ENCODE data around the gene ISY1. TPM values are rescaled to one million over a fixed set of nuclear protein-coding genes. Genes with fewer than 3 reads are reported as not detected.

ISY1 gene
- total and polyA plus RNA-seq, 2 donors (not counting 1 experiment from before 2014, with no cell fraction given): 26.4 to 49.6 TPM

DNA sequence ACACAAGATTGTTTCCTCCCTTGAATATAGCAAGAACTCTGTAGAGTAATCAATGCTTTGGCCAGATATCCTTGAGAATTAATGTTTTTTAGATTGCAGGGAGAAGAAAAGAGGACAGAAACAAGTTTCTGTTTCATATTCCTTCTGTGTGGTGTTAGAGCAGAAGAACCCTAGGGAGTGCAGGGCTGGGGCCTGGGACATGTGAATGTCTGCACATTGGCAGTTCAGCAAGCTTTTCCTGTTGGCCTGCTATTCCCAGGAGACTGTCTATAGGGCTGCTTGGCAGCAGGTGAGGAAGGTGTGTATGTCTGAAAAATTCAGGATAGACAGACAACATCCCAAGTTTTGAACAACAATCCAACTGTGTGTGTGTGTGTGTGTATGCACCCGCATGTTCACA lies 36.5 kb upstream of the ISY1 start:
- H3K9me3 Mint-ChIP-seq (ENCODE audit: insufficient read depth): no peaks in the 10 kb centered on the region
- no peaks in the 10 kb centered on the region for H3K79me2 ChIP-seq (ENCODE audit: control insufficient read depth, insufficient read depth, low read length)
- no peak overlapping the region for H3K4me3 ChIP-seq (ENCODE audit: control extremely low read depth in 1 of 5, extremely low read depth in 1 of 5, insufficient read depth in 1 of 5, low read depth in 2 of 5, low read length in 4 of 5)
- no peaks in the 10 kb centered on the region for H4K20me1 ChIP-seq (ENCODE audit: control insufficient read depth, insufficient read depth, low read length, poor library complexity, severe bottlenecking)
- ATAC-seq (ENCODE audit: low read depth): no peak
- no peak for DNase-seq
- no peaks in the 10 kb centered on the region for H3K27me3 Mint-ChIP-seq
- H3K9ac ChIP-seq (ENCODE audit: low read length): no peak overlapping the region
- no peak overlapping the region for H3K27ac Mint-ChIP-seq
- peaks cover 20% of the 10 kb centered on the region for H3K4me1 Mint-ChIP-seq
- no peaks in the 10 kb centered on the region for H3K27me3 ChIP-seq (replicated peaks in 1 of 4; ENCODE audit: control extremely low read depth in 1 of 4, control insufficient read depth in 3 of 4, insufficient read depth in 4 of 4, low read length in 3 of 4)
- H3K27ac ChIP-seq (ENCODE audit: low read length in 2 of 2): no peak overlapping the region
- intact Hi-C loops (cut with micrococcal nuclease): no loop called here
- H3K4me2 ChIP-seq (replicated peaks; ENCODE audit: low read depth, low read length, poor library complexity, severe bottlenecking): no peak overlapping the region
- H3K36me3 ChIP-seq (replicated peaks in 1 of 2; ENCODE audit: control extremely low read depth in 1 of 2, control insufficient read depth in 1 of 2, extremely low read depth in 1 of 2, insufficient read depth in 2 of 2, low read length in 1 of 2): no peaks in the 10 kb centered on the region
- no peak overlapping the region for H2AFZ ChIP-seq (ENCODE audit: insufficient read depth, low read depth, low read length, poor library complexity, severe bottlenecking)
- H3K9me3 ChIP-seq (ENCODE audit: control extremely low read depth in 1 of 3, control insufficient read depth in 2 of 3, insufficient read depth in 1 of 3, low read length in 2 of 3): no peaks in the 10 kb centered on the region
- H3K4me1 ChIP-seq (ENCODE audit: control insufficient read depth in 2 of 2, insufficient read depth in 2 of 2, low read length in 2 of 2): peaks cover 13 to 14% of the 10 kb centered on the region in 2 donors
- no peak overlapping the region for H3K4me3 Mint-ChIP-seq
- ChIA-PET POLR2A (no interaction called here), CTCF (interaction anchor here (1.2 to 4.1 kb wide), 3 partner anchors 36 to 227 kb away, joined by 3 to 14 read pairs (median 7); no protein-coding TSS in a partner anchor)
- TF ChIP-seq CTCF (IDR thresholded peaks at IDR 0.05) (no peak), EZH2 (IDR thresholded peaks at IDR 0.05; ENCODE audit: borderline replicate concordance, insufficient read depth, low read depth, low read length, poor library complexity, severe bottlenecking) (no peak)
- WGBS (ENCODE audit: insufficient coverage): no CpG with 5 or more reads among the region's 1 CpG

GRCh38 chr3:129196601-129197000 lies 35.7 kb upstream of the ISY1 start:
- Mint-ChIP-seq H3K4me1 (peaks cover 20% of the 10 kb centered on the region), H3K9me3 (ENCODE audit: insufficient read depth) (no peaks in the 10 kb centered on the region), H3K27ac (no peak overlapping the region), H3K4me3 (no peak overlapping the region), H3K27me3 (no peaks in the 10 kb centered on the region)
- H3K36me3 ChIP-seq (replicated peaks in 1 of 2; ENCODE audit: control extremely low read depth in 1 of 2, control insufficient read depth in 1 of 2, extremely low read depth in 1 of 2, insufficient read depth in 2 of 2, low read length in 1 of 2): no peaks in the 10 kb centered on the region
- ChIA-PET POLR2A (no interaction called here), CTCF (interaction anchor here (1.2 to 4.1 kb wide), 4 partner anchors 37 to 516 kb away, joined by 3 to 14 read pairs (median 5); no protein-coding TSS in a partner anchor)
- intact Hi-C loops (cut with micrococcal nuclease): no loop called here
- peaks cover 13 to 14% of the 10 kb centered on the region in 2 donors for H3K4me1 ChIP-seq (ENCODE audit: control insufficient read depth in 2 of 2, insufficient read depth in 2 of 2, low read length in 2 of 2)
- TF ChIP-seq EZH2 (IDR thresholded peaks at IDR 0.05; ENCODE audit: borderline replicate concordance, insufficient read depth, low read depth, low read length, poor library complexity, severe bottlenecking): no peak
- TF ChIP-seq CTCF (IDR thresholded peaks at IDR 0.05): no peak
- peak; percentile 39 for ATAC-seq (ENCODE audit: low read depth)
- H2AFZ ChIP-seq (ENCODE audit: insufficient read depth, low read depth, low read length, poor library complexity, severe bottlenecking): no peak overlapping the region
- H3K9ac ChIP-seq (ENCODE audit: low read length): peak overlapping the region; percentile 1
- 50% methylated on average over 1 of the region's 3 CpGs for WGBS (ENCODE audit: insufficient coverage)
- H3K9me3 ChIP-seq (ENCODE audit: control extremely low read depth in 1 of 3, control insufficient read depth in 2 of 3, insufficient read depth in 1 of 3, low read length in 2 of 3): no peaks in the 10 kb centered on the region
- peak; percentile 40 for DNase-seq
- no peak overlapping the region for H3K27ac ChIP-seq (ENCODE audit: low read length in 2 of 2)
- H3K4me2 ChIP-seq (replicated peaks; ENCODE audit: low read depth, low read length, poor library complexity, severe bottlenecking): peak overlapping the region; percentile 21
- H4K20me1 ChIP-seq (ENCODE audit: control insufficient read depth, insufficient read depth, low read length, poor library complexity, severe bottlenecking): no peaks in the 10 kb centered on the region
- H3K4me3 ChIP-seq (ENCODE audit: control extremely low read depth in 1 of 5, extremely low read depth in 1 of 5, insufficient read depth in 1 of 5, low read depth in 2 of 5, low read length in 4 of 5): no peak overlapping the region
- no peaks in the 10 kb centered on the region for H3K27me3 ChIP-seq (replicated peaks in 1 of 4; ENCODE audit: control extremely low read depth in 1 of 4, control insufficient read depth in 3 of 4, insufficient read depth in 4 of 4, low read length in 3 of 4)
- H3K79me2 ChIP-seq (ENCODE audit: control insufficient read depth, insufficient read depth, low read length): no peaks in the 10 kb centered on the region

Measured in B cell (primary cell).